HG02642 (cell line): ENCODE data around the gene TCF7L2.
A peak's percentile ranks its signal among the peaks of the same experiment; 100 is the strongest.

Experiments
- ATAC-seq: cut with Tn5 transposase; IDR thresholded peaks from one replicate; pipeline ENCODE4 v1.9.1; 2021; ENCODE audit warnings: mild to moderate bottlenecking; ENCODE audit not compliant: unreplicated experiment, poor library complexity

The TCF7L2 gene

DNA sequence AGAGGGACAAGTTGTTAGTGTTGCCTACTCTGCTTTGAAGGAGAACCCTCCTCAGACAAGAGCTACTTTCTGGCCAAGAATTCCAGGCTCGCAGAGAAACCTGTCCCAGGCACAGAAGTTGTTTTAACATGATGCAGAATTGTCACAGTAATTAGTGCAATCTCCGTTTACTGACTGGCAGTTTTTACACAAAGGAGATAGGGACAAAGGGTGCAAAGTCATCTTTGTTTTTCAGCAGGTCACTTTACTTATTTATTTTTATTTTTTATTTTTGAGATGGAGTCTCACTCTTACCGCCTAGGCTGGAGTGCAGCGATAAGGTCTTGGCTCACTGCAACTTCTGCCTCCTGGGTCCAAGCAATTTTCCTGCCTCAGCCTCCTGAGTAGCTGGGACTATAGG lies 12.3 kb downstream of the TCF7L2 start:
- ATAC-seq: no peak

DNA sequence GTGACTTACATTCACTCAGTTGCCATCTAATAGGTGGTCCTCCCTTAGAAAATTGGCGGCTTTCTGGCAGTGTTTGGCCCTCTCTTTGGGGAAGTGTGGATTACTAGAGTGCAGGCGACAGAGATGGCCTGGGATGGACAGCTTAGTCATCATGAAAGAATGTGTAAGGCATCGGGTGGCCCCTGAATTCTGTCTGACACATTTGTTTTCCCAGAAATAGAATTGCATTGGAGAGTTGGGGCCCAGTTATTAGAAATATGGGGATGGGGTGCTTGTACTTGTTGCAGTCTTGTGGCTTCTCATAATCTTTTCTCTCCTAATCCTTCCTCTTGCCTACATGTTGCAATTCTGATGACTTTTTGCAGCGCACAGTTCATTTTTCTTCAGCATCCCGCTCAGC lies 13.8 kb downstream of the TCF7L2 start:
- no peak for ATAC-seq

GRCh38 chr10:112964482-112964881 lies 14.4 kb downstream of the TCF7L2 start:
- ATAC-seq: no peak

- no peak for ATAC-seq
These were observed 16.3 kb downstream of the TCF7L2 start for GRCh38 chr10:112966194-112966855.

GRCh38 chr10:112967200-112967599 lies 17.2 kb downstream of the TCF7L2 start:
- ATAC-seq: no peak

GRCh38 chr10:112969131-112969530 lies 19.1 kb downstream of the TCF7L2 start:
- ATAC-seq: no peak

DNA sequence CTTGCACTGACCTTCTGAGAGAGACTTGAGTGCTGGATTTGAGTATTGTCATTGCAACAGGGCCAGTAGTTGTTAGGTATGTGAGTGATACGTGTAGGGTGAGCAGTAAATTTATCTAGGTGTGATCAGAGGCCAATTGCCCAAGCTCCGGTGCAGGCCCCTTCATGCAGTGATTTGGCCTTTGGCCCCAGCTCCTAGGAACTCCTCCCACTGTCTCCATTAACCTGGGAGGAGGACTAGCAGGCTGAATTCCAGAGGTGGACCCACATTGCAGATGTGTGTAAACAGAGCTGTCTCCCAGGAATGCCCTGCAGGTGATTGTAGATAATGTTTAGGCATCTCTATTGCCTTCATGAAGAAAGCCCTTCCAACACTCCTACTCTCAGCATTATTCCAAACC lies 19.5 kb downstream of the TCF7L2 start:
- ATAC-seq: no peak

GRCh38 chr10:112970021-112970420 lies 20.0 kb downstream of the TCF7L2 start:
- no peak for ATAC-seq

- ATAC-seq: no peak
These were observed 22.6 kb downstream of the TCF7L2 start for GRCh38 chr10:112972606-112973005.

GRCh38 chr10:112973046-112973445 lies 23.0 kb downstream of the TCF7L2 start:
- ATAC-seq: no peak

- no peak for ATAC-seq
These were observed 23.8 kb downstream of the TCF7L2 start for GRCh38 chr10:112973805-112974204.

DNA sequence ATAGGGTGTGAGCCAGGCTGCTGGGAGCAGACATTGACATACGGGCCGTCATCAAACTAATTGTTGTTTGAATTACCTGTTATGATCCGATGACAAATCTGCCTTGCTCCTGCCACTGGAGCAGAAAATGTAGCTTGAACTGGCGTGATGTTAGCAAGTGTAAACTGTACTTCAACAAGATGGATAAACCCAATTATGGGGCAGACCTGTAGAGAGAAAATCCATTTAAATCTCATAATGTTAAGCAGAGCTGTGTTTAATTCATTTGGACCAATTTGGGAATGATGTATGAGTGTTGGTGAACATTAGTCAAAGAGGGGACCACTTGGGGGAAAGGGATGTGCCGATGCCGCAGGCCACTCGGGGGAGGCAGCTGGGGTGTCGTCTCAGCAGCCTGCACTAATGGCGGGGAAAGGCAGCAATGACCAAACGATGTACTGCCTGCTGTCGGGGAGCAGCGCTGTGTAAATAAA lies 27.4 kb downstream of the TCF7L2 start:
- ATAC-seq: no peak

DNA sequence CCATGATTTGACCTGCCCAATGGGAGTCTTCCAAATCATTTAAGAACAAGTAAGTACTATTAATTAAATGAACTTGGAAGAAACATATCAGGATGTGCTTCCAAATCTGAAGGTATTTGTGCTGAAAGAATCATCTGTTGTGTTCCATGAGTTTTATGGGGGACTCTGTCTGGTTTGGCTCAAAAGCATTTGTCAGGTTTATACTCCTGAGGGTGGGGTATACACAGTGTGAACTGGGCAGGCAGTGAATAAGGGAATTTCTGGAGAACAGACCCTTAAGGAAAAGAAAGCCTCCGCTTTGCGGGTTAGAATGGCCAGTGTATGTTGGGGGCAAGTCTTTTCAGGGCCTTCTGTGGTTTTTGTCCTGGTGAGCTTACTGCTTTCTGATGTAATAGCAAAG lies 29.9 kb downstream of the TCF7L2 start:
- no peak for ATAC-seq

GRCh38 chr10:112980937-112981336 lies 30.9 kb downstream of the TCF7L2 start:
- no peak for ATAC-seq

GRCh38 chr10:112981553-112981952 lies 31.5 kb downstream of the TCF7L2 start:
- peak; percentile 93 for ATAC-seq

- ATAC-seq: no peak
These were observed 33.5 kb downstream of the TCF7L2 start for GRCh38 chr10:112983444-112984056.

DNA sequence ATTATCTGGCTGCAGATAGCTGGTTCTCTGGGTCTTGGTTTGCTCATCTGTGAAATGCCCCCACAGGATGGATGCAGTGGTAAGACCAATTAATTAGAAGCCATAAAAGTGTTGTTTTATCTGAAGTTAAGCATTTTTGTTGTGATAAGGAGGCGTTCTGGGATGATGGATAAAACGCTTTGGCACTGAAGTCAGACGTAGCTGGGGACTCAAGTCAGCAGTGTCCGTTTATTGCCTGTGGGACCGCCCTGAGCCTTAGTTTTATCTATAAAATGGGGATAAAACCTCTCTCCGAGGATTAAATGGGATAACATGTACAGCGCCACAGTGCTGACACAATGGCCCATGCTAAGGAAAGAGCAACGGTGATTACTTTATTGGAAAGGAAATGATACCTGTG lies 34.7 kb downstream of the TCF7L2 start:
- ATAC-seq: no peak

DNA sequence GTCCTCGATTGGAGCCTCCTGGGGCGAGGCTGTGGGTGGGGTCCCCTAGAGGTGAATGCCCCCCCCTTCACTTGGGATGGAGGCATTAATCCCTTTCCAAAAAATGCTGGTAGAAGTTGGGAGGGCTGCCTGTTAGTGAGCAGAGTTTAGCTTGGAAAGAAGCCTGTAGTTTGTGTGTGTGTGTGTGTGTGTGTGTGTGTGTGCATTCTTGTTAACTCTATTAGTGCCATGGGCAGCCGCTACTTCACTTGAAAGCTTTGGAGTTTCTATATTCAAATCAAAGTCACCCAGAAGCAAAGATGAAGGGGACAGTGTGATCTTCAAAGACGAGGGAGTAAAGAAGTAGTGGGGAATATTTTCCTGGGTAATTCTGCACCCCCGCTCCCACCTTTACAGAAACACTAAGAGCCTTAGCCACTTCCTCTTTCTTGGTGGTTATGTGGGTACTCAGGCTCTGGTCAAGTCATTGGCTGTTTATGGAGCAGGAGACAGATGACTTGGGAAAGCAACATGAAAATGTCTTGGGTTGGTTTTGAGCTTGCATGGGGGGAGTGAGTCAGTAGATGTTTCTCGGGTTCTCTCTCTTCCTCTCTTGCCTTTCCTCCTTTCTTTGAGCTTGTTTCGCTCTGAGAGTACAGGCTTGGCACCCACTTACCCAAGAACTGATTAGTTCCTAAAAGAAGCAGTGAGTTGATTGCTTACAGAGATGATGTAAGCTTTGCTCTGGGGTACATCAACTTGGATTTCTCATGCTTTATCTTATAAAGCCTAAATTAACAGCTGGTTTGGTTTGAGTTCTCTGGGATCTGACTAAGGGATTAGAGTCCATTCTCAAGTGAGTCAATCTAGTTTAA lies 35.9 kb downstream of the TCF7L2 start:
- ATAC-seq: peak; percentile 39

- ATAC-seq: no peak
These were observed 36.6 kb downstream of the TCF7L2 start for GRCh38 chr10:112986544-112987190.

- ATAC-seq: no peak
These were observed 38.9 kb downstream of the TCF7L2 start for GRCh38 chr10:112988839-112989406.
